NCI-H1048 (cell line): ENCODE measurements around the gene DNM3.

Experiments
- DNase-seq: peaks from one replicate; lab custom pipeline; 2025; lab: John Stamatoyannopoulos, UW

Gene DNM3

GRCh38 chr1:171919891-171920887, 78.9 kb downstream of the DNM3 start:
- DNase-seq = no peak

- no peak for DNase-seq
These were observed 81.7 kb downstream of the DNM3 start for GRCh38 chr1:171922999-171923398.

GRCh38 chr1:171929121-171929520, 87.8 kb downstream of the DNM3 start:
- DNase-seq = no peak

GRCh38 chr1:171931752-171932151, 90.5 kb downstream of the DNM3 start:
- no peak for DNase-seq

DNA sequence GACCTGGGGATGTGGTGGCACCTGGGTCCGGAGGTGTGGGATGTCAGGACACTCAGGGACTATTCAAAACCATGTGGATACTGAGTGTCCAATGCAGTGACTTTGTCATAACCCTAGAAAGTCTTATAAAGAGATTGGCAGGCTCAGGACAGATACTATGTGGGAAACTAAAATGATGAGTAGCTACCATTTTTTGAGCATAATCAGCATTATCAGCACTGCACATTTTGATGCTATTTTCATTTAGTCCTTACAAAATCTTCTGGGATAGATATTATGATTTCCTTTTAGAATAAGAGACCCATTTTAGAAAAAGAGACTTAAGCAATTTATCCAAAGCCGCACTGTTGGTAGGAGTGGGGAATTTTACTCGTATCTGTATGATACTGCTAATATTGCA, 93.4 kb downstream of the DNM3 start:
- DNase-seq = no peak

- no peak for DNase-seq
These were observed 93.8 kb downstream of the DNM3 start for GRCh38 chr1:171935086-171935485.

GRCh38 chr1:171935664-171936063, 94.4 kb downstream of the DNM3 start:
- DNase-seq = no peak

- no peak for DNase-seq
These were observed 96.6 kb downstream of the DNM3 start for GRCh38 chr1:171937938-171938337.

GRCh38 chr1:171939740-171940139, 98.4 kb downstream of the DNM3 start:
- DNase-seq = no peak

DNA sequence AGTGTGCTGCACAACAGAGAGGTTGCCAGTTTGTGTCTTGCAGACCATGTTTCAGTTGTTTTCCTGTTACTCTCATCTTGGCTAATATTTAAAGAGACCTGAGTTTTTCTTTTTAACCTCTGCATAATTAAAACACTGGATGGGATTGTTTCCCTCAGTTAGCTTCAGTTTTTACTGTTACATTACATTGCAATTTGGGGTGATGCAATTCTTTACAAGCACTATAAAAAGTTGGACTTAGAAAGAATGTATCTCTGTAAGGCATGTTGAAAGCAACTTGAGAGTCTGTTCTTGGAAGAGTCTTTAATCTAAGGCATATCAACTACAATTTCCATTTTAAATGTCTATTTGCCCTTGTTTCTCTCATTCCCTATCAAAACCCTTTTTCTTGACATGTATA, 99.1 kb downstream of the DNM3 start:
- no peak for DNase-seq

- no peak for DNase-seq
These were observed 100.6 kb downstream of the DNM3 start for GRCh38 chr1:171941920-171942319.

GRCh38 chr1:171943973-171944561, 102.8 kb downstream of the DNM3 start:
- DNase-seq = no peak

DNA sequence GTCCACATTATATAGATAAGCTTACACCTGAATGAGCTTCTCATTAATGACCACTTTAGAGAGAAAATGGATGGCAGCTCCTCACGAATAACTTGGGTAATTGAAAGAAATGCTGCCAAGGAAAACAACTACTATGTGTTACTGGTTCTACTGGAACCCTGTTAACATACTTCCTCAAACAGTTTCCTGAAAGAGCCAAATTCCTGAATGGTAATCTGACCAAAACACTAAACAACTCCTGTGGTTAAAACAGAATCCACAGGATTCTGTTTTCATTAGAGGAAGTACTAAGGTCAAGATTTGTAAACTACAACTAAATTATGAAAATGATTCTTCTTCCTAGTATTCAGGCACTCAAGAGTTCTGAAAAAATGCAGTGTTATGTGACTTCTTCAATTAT, 107.2 kb downstream of the DNM3 start:
- DNase-seq = no peak

DNA sequence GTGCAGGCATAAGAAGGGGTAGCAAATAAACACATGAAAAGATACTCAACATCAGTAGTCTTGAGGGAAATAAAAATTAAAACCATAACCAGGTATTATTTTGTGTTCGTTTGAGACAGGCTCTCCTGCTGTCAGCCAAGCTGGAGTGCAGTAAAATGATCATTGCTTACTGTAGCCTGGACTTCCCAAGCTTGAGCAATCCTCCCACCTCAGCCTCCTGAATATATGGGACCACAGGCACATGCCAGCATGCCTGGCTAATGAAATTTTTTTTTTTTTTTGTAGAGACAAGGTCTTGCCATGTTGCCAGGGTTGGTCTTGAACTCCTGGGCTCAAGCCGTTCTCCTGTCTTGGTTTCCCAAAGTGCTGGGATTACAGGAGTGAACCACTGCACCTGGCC, 108.0 kb downstream of the DNM3 start:
- no peak for DNase-seq

GRCh38 chr1:171953835-171954234, 112.5 kb downstream of the DNM3 start:
- DNase-seq = no peak

- DNase-seq = no peak
These were observed 113.1 kb downstream of the DNM3 start for GRCh38 chr1:171954361-171954760.

DNA sequence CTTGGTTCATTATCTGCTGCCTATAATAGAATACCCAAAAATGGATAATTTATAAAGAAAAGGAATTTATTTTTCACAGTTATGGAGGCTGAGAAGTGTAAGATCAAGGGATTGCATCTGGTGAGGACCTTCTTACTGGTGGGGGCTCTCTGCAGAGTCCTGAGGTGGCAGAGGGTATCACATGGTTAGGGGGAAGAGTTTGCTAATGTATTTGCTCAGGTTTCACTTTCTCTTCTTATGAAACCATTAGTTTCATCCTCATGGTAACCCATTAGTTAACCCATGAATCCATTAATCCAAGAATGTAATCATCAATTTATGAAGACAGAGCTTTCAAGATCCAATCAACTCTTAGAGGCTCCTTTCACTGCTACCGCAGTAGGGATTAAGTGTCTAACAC, 120.6 kb downstream of the DNM3 start:
- DNase-seq = no peak

DNA sequence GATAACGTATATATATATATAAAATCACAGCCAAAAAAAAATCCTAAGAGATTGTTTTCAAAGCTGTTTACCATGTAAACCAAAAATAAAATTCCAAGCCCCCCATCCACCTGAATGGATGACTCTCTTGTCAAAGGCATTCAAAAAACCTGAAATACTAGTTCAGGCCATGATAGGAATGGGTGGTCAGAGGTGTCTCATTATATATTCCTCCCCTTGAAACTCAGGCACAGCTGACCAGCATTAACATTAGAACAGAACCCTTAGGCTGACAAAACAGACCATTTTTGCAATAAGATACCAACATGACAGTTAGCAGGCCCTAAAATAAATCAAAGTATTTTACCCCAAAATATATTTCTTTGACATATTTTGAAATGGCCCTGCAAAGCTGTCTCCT, 122.5 kb downstream of the DNM3 start:
- no peak for DNase-seq

DNA sequence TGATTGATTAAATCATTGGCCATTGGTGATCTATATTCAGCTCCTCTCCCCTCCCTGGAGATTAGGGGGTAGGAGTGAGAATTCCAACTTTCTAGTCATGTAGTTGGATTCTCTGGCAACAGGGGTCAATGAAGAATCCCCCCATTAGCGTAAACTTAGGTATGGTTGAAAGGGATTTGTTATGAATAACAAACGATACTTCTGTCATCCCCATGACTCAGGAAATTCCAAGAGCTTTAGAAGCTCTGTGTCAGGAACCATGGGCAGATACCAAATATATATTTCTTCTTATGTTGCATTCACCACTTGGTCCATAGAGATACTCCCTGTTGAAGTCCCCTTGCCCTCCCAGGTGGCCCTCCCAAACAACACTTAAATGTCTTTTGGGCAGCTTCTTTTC, 124.5 kb downstream of the DNM3 start:
- no peak for DNase-seq

GRCh38 chr1:171966426-171967220, 125.3 kb downstream of the DNM3 start:
- no peak for DNase-seq

GRCh38 chr1:171969226-171969625, 127.9 kb downstream of the DNM3 start:
- no peak for DNase-seq

- no peak for DNase-seq
These were observed 128.5 kb downstream of the DNM3 start for GRCh38 chr1:171969813-171970212.

DNA sequence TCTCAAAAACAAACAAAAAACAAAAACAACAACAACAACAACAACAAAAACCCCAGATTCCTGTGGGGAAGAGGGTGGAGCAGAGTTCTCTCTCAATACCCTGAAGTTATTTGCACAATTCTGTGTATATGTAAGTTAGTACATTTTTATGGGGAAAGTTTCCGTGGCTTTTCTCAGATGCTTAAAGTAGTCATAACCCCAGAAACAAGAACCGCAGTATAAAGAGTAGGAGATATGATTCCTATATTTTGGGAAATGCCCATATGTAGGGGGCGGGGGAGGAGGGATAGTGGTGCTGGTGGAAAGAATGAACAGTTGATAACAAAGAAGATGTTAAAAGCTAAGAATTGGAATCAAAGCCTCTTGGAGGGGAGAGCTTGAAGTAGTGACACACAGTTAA, 131.5 kb downstream of the DNM3 start:
- DNase-seq = no peak
